Pancreas (tissue), 10 donors: ENCODE measurements around the gene SP5. TPM values are rescaled to one million over a fixed set of nuclear protein-coding genes. Genes with fewer than 3 reads are reported as not detected.

Source experiments
- ATAC-seq, 4 donors: fragments of 200-7000 bp; cut with Tn5 transposase; one replicate each; pipeline versions ENCODE4 v1.8.0 to v1.9.1; 2020; ENCODE audit warnings: mild to moderate bottlenecking in 4 of 4, moderate library complexity in 4 of 4
- DNase-seq, 6 donors: peaks; one replicate each; pipeline ENCODE4 v3.0.0-alpha.2; 2020
- FAIRE-seq: peaks from 2 replicates; lab custom pipeline; 2012; peaks lifted over from hg19 to GRCh38; lab: Jason Lieb, UNC
- H3K27ac ChIP-seq, 4 donors: fragments of 200-600 bp; sonication (generic); 1 replicate in 3 of 4; 2 replicates in 1 of 4; pipeline versions ENCODE4 v1.5.0 to v1.8.0; 2020
- H3K27me3 ChIP-seq, 4 donors: fragments of 200-600 bp; one replicate each; pipeline ENCODE4 v1.8.0; 2021
- H3K36me3 ChIP-seq, 3 donors: fragments of 200-600 bp; sonication (generic) in 1 of 3; one replicate each; pipeline versions ENCODE4 v1.5.0 to v1.8.0; 2020 to 2021
- H3K4me1 ChIP-seq, 3 donors: fragments of 200-600 bp; one replicate each; pipeline ENCODE4 v1.8.0; 2021
- H3K4me3 ChIP-seq, 4 donors: fragments of 200-600 bp; sonication (generic) in 2 of 4; one replicate each; pipeline versions ENCODE4 v1.5.0 to v1.8.0; 2020 to 2021
- H3K9me3 ChIP-seq, 4 donors: fragments of 200-600 bp; one replicate each; pipeline ENCODE4 v1.8.0; 2021
- CTCF ChIP-seq, 4 donors: fragments of 200-600 bp; sonication (generic) in 3 of 4; IDR thresholded peaks; one replicate each; pipeline versions ENCODE4 v1.5.0 to v1.8.0; 2021; ENCODE audit warnings: antibody characterized with exemption in 4 of 4
- WGBS, 2 donors: extraction: QIAGEN DNeasy Blood & Tissue Kit; methylation state at CpG; one replicate each; pipeline ENCODE4 v1.1.7; 2013; 5-methylcytosine and 5-hydroxymethylcytosine counted together
- intact Hi-C, 3 donors: fragments of 100-400 bp; cut with DNase I; formaldehyde crosslinking; loops; one replicate each; pipeline versions ENCODE4 v1.11.1 to v1.14.2; 2022
- polyA plus RNA-seq, 2 donors: library from polyadenylated mRNA; stranded (reverse); fragments of 200-250 nt; gene quantifications; one replicate each; pipeline ENCODE4 v1.2.3, GENCODE V29; 2013
- total RNA-seq, 6 donors: library from RNA; stranded (reverse); fragmentation: NEBNext Ultra II Directional in 4 of 6; extraction: Animal tissue kit (Norgen Biotek cat#: 25700) in 4 of 6; gene quantifications; one replicate each; pipeline versions ENCODE4 v1.2.1 to v1.2.4, GENCODE V29; 2021 to 2023
- donor health status: healthy with polysubstance abuse.
- donor health status: DM: no; HTN: no; CAD: no; lungs with moderate emphysema.
- donor health status: DM: no; HTN: no; CAD: no.
- donor health status: control.
- donor health status: control.
- donor health status: Bipolar disorder and iron deficiency.
- donor health status: DM: yes; HTN: yes; CAD: no.
- donor health status: DM: no; HTN: no; CAD: no.
- donor health status: DM: no; HTN: no; CAD: no.
- donor health status: DM: yes; HTN: yes; CAD: no.

The SP5 gene
- total and polyA plus RNA-seq, 8 donors, result 0.08 to 2.1 (median 0.28) TPM; not detected in 1

DNA sequence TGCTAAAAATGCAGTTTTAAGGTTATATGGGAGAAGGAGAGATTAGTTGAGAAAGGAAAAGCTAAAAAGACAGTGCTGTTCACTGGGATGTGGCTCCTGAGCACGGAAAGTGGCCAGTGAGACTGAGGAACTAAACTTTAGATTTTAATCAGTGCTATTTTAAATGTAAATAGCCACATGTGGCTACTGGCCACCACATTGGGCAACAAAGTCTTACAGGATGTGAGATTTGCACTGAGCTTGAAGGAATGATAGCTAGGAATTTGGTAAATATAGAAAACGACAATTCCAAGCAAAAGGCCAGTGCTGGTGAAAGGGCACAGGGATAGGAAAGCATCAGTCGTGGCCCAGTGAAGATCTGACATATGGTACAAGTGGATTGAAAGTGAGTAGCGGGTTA, 14.1 kb upstream of the SP5 start:
- no peak overlapping the region for H3K4me3 ChIP-seq
- H3K27me3 ChIP-seq, result no peaks in the 10 kb centered on the region
- no peak for TF ChIP-seq CTCF (IDR thresholded peaks at IDR 0.05)
- intact Hi-C loops, result no loop called here
- DNase-seq, result no peak
- no peak for ATAC-seq
- 70 to 73% methylated on average over 4 of the region's 4 CpGs for WGBS, 2 donors
- H3K4me1 ChIP-seq, result no peaks in the 10 kb centered on the region
- FAIRE-seq, result no peak
- no peaks in the 10 kb centered on the region for H3K36me3 ChIP-seq
- no peaks in the 10 kb centered on the region for H3K9me3 ChIP-seq
- no peak overlapping the region for H3K27ac ChIP-seq

DNA sequence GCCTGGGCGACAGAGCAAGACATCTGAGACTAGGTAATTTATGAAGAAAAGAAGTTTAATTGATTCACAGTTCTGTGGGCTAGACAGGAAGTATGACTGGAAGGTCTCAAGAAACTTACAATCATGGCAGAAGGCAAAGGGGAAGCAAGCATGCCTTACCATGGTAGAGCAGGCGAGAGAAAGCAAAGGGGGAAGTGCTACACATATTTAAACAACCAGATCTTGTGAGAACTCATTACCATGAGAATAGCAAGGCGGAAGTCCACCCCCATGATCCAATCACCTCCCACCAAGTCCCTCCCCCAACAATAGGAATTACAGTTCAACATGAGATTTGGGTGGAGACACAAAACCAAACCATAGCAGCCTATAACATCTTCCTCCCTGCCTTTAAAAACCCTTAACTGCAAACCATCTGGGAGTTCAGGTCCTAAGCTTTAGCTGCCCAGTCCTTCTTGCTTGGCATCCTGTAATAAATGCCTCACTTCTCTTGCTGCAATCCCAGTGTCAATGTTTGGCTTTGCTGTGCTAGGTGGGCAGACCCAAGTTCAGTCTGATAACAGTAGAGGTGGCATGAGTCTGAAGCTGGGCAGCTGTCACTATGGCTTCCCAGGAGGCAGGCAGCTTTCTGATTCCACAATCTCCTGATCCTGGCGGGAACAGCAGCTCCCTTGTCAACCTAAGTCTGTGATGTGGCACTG, 11.2 kb upstream of the SP5 start:
- H3K27me3 ChIP-seq, result no peaks in the 10 kb centered on the region
- no peaks in the 10 kb centered on the region for H3K36me3 ChIP-seq
- no peaks in the 10 kb centered on the region for H3K9me3 ChIP-seq
- DNase-seq, result no peak
- 77 to 83% methylated on average over 4 of the region's 4 CpGs for WGBS, 2 donors
- H3K4me3 ChIP-seq, result no peak overlapping the region
- intact Hi-C loops, result no loop called here
- no peak for TF ChIP-seq CTCF (IDR thresholded peaks at IDR 0.05)
- H3K4me1 ChIP-seq, result no peaks in the 10 kb centered on the region
- ATAC-seq, result no peak
- FAIRE-seq, result no peak
- no peak overlapping the region for H3K27ac ChIP-seq

DNA sequence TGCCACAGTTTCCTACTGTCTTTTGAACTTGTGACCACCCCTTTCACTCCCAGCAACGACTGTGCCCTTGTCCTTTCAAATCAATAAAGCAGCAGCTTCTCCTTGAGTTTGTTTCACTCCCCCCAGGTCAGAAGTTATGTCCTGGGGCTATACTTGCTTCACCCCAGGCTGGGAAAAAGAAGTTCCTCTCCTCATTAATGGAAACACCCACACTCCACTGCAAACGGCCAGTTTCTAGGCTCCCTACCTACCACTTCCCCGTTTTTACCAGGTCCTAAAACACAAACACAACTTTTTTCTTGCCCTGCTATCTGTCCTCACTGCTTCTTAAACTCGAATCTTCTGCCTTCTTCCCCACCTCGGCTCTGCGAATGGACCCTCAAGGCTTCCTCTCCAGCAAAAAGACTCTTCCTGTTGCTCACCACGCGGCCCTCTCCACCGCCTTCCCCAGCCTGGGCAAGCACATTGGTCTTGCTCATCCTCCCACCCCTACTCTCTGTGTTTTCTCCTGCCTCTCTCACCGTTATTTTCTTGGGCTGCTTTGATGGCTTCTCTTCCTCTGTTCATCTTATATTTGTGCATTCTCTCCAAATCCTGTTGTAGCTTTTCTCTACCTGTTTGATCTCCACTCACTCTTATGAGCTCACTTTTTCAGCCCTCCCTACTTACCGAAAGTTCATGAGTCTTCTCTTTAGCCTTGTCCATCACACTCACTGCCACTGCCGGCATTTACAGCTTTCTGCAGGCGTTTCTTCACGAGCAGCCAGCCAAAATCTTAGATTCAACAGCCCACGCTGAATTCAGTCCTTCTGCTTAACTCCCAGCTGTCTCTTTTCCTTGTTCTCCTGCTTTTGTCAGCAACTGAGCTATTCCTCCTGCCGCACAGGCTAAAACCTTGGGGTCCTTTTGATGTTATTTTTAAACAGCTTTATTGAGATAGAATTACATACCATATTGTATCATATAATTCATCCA, 7.0 kb upstream of the SP5 start:
- no peak for TF ChIP-seq CTCF (IDR thresholded peaks at IDR 0.05)
- WGBS, 2 donors, result 60 to 71% methylated on average over 16 of the region's 16 CpGs
- no peak overlapping the region for H3K27ac ChIP-seq

DNA sequence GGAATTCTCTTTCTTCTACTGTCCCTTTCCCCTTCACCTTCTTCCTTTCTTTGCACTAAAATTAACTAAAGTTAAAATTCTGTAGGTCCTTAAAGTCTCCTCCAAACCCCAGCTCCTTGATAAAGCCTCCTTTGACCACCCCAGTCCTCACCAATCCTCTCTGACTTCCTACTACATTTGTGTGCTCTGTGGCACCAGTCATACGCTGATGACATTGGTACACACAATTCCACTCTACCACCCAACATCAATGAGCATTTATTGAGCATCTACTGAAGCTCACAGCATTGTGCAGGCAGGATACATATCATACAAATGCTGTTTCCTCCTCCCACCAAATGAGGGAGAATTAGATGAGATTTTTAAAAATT, 4.5 kb upstream of the SP5 start:
- Histone ChIP-seq H3K9me3 (no peaks in the 10 kb centered on the region), H3K4me3 (no peak overlapping the region), H3K36me3 (no peaks in the 10 kb centered on the region), H3K27ac (no peak overlapping the region), H3K27me3 (no peaks in the 10 kb centered on the region), H3K4me1 (peaks cover 3 to 14% (median 11%) of the 10 kb centered on the region in 3 donors)
- no peak for TF ChIP-seq CTCF (IDR thresholded peaks at IDR 0.05)
- intact Hi-C loops, result loop anchor here in 1 of 3 donors (10.0 kb wide), 1 partner anchor 64 kb away; the partner anchor contains the start of gene ERICH2
- ATAC-seq (no peak), DNase-seq (no peak), FAIRE-seq (no peak)
- WGBS, 2 donors, result 89 to 90% methylated on average over 1 of the region's 1 CpG

More for the DNA sequence above, 7.0 kb upstream of the SP5 start:
- FAIRE-seq (no peak), ATAC-seq (no peak), DNase-seq (no peak)
- H3K36me3 ChIP-seq, result no peaks in the 10 kb centered on the region
- intact Hi-C loops, result no loop called here
- H3K4me1 ChIP-seq, result peaks cover 3 to 9% (median 6%) of the 10 kb centered on the region in 3 donors
- no peaks in the 10 kb centered on the region for H3K27me3 ChIP-seq
- no peak overlapping the region for H3K4me3 ChIP-seq
- H3K9me3 ChIP-seq, result no peaks in the 10 kb centered on the region
